ENCODE results near the gene CAMSAP2. TPM values are rescaled to one million over a fixed set of nuclear protein-coding genes. Genes with fewer than 3 reads are reported as not detected.

Gene CAMSAP2
- total and polyA plus RNA-seq, 8 donors: 32.2 to 55.0 (median 48.8) TPM

DNA sequence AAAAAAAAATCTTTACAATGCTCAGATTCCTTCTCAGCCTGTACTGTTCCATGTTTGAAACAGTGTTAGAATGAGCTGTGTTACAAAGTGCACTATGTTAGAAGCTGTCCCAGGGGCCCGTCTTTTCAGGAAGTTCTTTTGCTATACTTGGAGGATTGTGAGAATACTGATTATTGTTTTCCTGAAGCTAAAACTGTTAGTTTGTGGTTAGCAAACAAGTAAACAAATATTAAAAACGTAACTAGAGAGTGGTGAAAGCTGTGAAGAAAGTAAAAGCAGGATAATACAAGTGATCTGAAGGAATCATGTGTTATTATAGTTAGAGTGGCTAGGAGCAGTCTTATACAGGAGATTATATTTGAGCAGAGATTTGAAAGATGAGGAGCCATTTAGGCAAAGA lies 35.6 kb downstream of the CAMSAP2 start:
- Histone ChIP-seq H3K4me1 (peaks cover 0 to 8% of the 10 kb centered on the region in 2 donors), H3K9me3 (no peaks in the 10 kb centered on the region), H3K27me3 (no peaks in the 10 kb centered on the region), H3K27ac (no peak overlapping the region), H3K4me3 (no peak overlapping the region), H3K36me3 (peaks cover 0 to 3% of the 10 kb centered on the region in 2 donors)
- DNase-seq (no peak), ATAC-seq (no peak)
- TF ChIP-seq, protein P1, sequence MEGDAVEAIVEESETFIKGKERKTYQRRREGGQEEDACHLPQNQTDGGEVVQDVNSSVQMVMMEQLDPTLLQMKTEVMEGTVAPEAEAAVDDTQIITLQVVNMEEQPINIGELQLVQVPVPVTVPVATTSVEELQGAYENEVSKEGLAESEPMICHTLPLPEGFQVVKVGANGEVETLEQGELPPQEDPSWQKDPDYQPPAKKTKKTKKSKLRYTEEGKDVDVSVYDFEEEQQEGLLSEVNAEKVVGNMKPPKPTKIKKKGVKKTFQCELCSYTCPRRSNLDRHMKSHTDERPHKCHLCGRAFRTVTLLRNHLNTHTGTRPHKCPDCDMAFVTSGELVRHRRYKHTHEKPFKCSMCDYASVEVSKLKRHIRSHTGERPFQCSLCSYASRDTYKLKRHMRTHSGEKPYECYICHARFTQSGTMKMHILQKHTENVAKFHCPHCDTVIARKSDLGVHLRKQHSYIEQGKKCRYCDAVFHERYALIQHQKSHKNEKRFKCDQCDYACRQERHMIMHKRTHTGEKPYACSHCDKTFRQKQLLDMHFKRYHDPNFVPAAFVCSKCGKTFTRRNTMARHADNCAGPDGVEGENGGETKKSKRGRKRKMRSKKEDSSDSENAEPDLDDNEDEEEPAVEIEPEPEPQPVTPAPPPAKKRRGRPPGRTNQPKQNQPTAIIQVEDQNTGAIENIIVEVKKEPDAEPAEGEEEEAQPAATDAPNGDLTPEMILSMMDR (IDR thresholded peaks at IDR 0.05): no peak
- intact Hi-C loops (cut with DNase I): no loop called here

DNA sequence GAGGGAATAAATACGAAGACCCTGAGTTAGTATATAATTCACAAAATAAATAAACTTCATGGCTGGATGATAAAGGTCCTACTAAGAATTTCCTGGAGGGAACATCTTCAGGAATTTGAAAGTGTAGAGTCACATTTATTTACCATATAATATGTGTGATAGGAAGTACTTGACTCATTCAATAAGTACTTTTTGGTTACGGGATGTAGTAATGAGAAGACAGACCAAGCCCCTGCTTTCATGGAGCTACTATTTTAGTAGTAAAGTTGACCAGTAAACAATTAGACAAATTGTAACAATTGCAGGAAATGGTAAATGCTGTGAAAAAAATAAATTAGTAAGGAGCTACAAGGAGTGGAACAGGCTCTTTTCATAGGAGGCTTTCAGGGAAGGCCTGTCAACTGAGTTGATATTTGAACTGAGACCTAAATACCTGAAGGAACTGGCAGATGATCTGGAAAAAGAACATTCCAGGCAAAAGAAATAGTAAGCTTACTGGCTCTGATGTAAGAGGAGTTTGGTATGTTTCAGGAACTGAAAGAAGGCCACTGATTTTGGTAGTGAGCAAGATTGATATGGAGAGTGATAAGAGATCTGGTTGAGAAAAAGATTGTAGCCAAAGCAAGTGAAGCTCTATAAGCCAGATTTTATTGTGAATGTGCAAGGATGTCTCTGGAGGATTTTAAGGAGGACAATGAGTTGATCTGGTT lies 36.2 kb downstream of the CAMSAP2 start:
- DNase-seq: no peak

DNA sequence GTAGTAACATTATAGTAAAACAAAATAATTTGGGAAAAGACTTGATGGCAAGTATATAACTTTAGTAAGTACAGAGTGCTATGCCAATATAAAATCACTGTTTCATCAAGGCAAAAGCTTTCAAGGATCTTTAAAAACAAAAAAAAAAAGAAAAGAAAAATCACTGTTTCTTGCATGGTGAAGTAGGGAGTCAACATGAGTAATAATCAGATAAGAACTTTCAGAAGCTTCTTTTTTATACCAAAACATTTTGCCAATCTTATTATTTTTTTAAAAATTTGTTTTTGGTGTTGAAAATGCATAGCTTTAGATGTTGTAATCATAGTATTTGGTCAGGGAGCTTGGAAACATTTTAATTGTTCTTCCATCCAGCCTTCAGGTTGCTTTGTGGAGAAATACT lies 37.2 kb downstream of the CAMSAP2 start:
- Histone ChIP-seq H3K36me3 (no peaks in the 10 kb centered on the region), H3K4me3 (no peak overlapping the region), H3K27ac (no peak overlapping the region), H3K9me3 (no peaks in the 10 kb centered on the region), H3K27me3 (no peaks in the 10 kb centered on the region), H3K4me1 (peaks cover 3 to 10% of the 10 kb centered on the region in 2 donors)
- TF ChIP-seq, protein P1 (IDR thresholded peaks at IDR 0.05): no peak
- DNase-seq (no peak), ATAC-seq (no peak)
- intact Hi-C loops (cut with DNase I): no loop called here

More for the DNA sequence above, 36.2 kb downstream of the CAMSAP2 start:
- intact Hi-C loops (cut with DNase I): no loop called here
- Histone ChIP-seq H3K4me3 (no peak overlapping the region), H3K36me3 (peaks cover 0 to 3% of the 10 kb centered on the region in 2 donors), H3K9me3 (no peaks in the 10 kb centered on the region), H3K4me1 (peaks cover 0 to 8% of the 10 kb centered on the region in 2 donors), H3K27me3 (no peaks in the 10 kb centered on the region), H3K27ac (no peak overlapping the region)
- no peak for ATAC-seq
- TF ChIP-seq, protein P1 (IDR thresholded peaks at IDR 0.05): no peak

DNA sequence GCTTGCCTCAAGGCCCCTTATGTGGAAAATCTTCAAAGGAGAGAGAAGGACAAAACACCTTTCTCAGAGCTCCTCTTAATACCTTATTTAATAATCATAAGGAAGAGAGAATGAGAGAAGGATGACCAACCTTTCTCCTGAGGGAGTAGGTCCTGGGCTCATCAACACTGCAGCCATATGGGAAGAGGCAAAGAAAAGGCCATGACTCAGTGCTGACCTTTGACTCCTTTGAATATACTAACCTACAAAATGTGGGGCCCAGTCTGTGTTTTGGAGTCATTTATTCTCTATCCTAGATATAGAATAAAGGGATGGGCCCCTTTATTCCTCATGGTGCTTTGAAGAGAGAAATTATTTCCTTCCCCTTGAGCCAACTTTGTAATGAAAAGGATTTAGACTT lies 38.3 kb downstream of the CAMSAP2 start:
- Histone ChIP-seq H3K4me1 (peaks cover 3 to 10% of the 10 kb centered on the region in 2 donors), H3K9me3 (no peaks in the 10 kb centered on the region), H3K27ac (no peak overlapping the region), H3K27me3 (no peaks in the 10 kb centered on the region), H3K36me3 (peaks cover 0 to 3% of the 10 kb centered on the region in 2 donors), H3K4me3 (no peak overlapping the region)
- ATAC-seq: no peak
- TF ChIP-seq, protein P1 (IDR thresholded peaks at IDR 0.05): no peak
- intact Hi-C loops (cut with DNase I): no loop called here
- DNase-seq: no peak

DNA sequence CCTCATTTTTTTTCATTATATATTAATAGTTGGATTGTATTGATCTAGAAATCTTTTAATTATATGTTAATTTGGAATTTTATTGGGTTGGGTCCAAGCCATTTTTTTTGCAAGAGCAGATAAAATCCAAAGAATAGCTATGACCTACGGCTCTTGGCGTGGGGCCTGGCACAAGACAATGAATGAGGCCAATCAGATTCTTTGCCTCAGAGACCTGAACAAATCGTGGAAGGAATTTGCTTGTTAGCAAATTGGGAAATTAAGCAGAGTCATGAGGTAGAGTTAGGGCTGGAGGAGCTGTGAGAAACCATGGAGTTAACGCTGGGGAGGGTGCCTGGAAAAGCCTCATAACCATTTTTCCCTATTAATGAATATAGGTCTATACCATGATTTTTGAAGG lies 40.1 kb downstream of the CAMSAP2 start:
- peaks cover 0 to 5% of the 10 kb centered on the region in 2 donors for H3K9me3 ChIP-seq
- H3K4me3 ChIP-seq: no peak overlapping the region
- no peak for DNase-seq
- peaks cover 3 to 10% of the 10 kb centered on the region in 2 donors for H3K4me1 ChIP-seq
- peaks cover 0 to 16% of the 10 kb centered on the region in 2 donors for H3K36me3 ChIP-seq
- H3K27me3 ChIP-seq: no peaks in the 10 kb centered on the region
- intact Hi-C loops (cut with DNase I): no loop called here
- no peak for ATAC-seq
- no peak overlapping the region for H3K27ac ChIP-seq
- TF ChIP-seq, protein P1 (IDR thresholded peaks at IDR 0.05): no peak
